Epidermal melanocyte (primary cell): ENCODE results near the gene GAL3ST2.
A peak's percentile ranks its signal among the peaks of the same experiment; 100 is the strongest.
"Not testable (repeated sequence)": the region's sequence is repeated elsewhere in the genome, so short reads cannot be mapped to it uniquely, and the experiment has no call there.

Source experiments
- DNase-seq: peaks from one replicate; pipeline ENCODE4 v3.0.0; 2011; ENCODE audit warnings: low spot score; ENCODE audit not compliant: insufficient read length

GAL3ST2 gene

DNA sequence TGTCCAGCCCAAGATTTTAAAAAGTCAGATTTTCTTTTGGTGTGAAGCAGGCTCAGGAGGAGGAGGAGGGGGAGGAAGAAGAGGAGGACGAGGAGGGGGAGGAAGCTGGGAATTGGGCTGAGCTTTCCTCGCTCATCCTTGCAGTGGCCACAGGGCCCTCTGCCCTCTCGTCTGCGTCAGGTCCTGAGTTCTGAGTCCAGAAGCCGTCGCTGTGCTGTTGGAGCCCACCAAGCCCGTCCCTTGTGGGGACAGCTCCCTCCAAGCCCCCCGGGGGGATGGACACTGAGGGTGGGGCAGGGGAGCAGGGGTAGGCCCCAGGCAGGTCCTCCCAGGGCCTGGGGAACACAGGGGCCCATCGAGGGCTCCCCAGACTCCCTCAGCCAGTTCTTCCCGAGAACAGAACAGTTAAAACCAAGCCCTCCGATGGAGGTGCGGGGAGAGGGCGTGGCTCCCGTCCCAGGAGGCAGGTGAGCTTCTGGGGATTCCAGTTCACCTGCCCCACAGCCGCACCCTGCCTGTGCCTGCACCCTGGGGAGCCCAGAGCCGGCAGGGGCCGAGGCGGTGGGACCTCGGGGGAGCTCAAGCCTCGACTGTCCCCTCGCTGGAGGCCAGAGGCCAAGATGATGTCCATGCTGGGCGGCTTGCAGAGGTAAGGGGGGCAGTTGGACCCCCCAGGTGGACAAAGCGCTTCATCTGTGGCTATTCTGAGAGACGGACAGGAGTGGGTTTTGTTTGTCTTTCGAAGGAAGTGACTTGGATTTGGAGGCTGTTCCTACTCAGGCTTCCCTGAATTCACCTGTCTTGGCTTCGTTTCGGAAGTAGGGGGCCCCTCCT is at the start of gene GAL3ST2:
Gene GAL3ST2, plus strand, starts transcription at position 487 of the 834 bp plus-strand sequence. Its CDS starts 134 bp downstream, at position 621.
- no peak for DNase-seq

DNA sequence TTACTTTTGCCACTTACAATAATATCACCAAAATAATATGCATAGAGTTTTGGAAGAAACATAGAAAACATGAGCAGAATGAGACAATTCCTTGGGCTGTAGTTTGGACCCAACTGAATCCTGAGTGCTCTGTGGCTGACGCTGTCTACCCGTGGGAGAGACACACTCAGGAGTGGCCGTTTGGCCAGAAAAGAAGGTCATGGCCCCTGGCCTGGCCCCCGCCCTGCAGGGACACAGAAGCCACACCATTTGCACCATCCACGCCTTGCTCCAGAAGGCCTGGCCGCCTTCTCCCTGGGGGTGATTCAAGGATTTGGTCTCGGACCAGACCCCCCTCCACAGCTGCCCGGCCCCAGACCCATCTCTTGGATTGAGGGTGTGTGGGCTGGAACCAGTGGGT is 48.6 kb upstream of the GAL3ST2 start:
- DNase-seq = no peak

DNA sequence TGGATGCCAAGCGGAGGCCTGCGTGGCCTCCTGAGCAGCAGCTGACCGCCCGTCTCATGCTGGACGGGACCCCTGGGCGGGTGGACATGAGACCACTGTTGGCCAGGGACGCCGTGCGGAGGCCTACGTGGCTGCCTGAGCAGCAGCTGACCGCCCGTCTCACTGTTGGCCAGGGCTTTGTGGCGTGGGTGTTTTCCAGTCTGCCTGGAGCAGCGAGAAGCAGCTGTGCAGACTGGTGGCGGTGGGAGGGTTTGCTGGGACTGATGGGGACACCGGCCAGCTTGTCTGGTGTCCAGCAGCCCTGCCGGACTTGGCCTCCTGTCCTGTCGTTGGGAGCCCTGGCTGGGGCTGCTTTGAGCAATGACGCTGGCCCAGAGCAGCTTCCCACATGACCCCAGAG is 48.0 kb upstream of the GAL3ST2 start:
- no peak for DNase-seq

DNA sequence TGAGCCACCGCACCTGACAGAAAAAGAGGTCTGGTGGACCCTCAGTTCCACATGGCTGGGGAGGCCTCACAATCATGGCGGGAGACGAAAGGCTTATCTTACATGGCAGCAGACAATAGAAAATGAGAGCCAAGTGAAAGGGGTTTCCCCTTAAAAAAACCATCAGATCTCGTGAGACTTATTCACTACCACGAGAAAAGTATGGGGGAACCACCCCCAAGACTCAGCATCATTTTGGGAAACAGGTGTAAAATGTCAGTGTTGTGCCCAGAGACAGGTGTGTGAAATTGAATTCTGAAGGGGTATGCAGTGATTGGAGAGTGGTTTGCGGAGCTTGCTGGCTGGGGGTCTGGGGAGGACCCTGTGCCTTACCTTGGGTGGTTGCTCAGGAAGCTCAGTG is 46.8 kb upstream of the GAL3ST2 start:
- DNase-seq = no peak

DNA sequence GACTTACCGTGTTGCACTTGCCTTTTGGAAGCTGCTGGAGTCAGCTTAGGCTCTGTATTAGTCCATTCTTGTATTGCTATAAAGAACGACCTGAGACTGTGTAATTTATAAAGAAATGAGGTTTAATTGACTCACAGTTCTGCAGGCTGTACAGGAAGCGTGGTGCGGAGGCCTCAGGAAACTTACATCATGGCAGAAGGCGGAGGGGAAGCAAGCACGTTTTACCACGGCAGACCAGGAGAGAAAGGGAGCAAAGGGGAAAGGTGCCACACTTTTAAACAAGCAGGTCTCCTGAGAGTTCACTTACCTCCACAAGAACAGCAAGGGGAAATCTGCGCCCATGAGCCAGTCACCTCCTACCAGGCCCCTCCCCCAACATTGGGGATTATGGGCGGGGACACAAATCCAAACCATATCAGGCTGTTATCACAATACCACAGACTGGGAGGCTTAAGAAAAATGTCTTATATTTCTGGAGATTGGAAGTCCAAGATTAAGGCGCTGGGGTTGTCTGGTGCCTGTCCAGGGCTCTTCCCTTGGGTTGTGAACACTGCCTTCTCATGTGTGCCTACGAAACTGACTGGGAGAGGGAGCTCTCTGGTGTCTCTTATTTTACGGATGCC is 45.8 kb upstream of the GAL3ST2 start:
- no peak for DNase-seq

DNA sequence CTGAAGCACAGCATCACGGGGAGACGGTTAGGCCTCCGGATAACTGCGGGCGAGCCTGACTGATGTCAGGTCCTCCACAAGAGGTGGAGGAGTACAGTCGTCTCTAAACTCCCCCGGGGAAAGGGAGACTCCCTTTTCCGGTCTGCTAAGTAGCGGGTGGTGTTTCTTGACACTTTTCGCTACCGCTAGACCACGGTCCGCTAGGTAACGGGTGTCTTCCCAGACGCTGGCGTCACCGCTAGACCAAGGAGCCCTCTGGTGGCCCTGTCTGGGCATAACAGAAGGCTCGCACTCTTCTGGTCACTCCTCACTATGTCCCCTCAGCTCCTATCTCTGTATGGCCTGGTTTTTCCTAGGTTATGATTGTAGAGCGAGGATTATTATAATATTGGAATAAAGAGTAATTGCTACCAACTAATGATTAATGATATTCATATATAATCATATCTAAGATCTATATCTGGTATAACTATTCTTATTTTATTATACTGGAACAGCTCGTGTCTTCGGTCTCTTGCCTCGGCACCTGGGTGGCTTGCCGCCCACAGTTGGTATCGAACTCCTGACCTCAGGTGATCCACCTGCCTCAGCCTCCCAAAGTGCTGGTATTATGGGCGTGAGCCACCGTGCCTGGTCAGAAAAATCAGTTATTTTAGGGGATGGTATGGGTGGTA is 44.0 kb upstream of the GAL3ST2 start:
- peak; percentile 11 for DNase-seq

DNA sequence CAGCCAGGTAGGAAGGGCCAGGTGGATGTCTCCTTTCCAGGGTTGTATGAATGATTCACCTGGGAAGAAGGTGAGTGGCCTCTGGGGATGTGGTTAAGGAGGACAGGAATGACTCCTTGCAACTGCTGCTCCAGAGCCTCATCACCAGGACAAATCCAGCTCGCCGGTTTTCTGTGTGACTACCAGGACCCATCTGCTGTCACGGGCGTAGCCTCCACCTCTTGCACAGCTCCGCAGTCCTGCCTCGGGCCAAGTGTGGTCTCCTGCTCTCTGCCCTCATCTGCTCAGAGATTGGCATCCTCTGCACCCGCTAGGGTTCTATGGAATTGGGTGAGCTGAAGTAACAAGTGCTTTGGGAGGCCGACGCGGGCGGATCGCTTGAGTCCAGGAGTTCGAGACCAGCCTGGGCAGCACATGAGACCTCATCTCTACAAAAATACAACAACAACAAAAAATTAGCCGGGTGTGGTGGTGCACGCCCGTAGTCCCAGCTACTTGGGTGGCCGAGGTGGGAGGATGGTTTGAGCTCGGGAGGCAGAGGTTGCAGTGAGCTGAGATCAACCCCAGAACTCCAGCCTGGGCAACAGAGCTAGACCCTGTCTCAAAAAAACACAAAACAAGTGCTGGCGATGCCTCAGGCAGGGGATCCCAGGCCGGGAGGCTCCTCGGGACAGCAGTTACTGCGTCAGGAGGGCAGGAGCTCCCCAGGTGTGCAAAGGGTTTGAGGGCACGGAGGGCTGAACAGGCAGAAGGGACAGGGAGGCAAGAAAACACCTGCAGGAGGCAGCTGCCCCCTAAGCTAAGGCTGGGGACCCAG is 43.0 kb upstream of the GAL3ST2 start:
- DNase-seq = peak; percentile 11

DNA sequence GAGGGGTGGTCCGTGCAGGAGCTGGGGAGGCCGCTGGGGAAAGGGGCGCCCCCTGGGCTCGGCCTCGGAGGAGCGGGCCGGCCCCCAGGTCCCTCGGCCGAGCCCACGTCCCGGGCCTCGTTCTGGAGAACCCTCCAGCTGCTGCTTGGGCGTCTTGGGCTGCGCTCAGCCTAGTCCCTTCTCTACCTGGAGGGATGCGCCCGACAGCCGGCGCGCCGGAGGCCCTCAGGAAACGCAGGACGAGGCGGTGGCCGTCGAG is 42.5 kb upstream of the GAL3ST2 start:
- DNase-seq = no peak

DNA sequence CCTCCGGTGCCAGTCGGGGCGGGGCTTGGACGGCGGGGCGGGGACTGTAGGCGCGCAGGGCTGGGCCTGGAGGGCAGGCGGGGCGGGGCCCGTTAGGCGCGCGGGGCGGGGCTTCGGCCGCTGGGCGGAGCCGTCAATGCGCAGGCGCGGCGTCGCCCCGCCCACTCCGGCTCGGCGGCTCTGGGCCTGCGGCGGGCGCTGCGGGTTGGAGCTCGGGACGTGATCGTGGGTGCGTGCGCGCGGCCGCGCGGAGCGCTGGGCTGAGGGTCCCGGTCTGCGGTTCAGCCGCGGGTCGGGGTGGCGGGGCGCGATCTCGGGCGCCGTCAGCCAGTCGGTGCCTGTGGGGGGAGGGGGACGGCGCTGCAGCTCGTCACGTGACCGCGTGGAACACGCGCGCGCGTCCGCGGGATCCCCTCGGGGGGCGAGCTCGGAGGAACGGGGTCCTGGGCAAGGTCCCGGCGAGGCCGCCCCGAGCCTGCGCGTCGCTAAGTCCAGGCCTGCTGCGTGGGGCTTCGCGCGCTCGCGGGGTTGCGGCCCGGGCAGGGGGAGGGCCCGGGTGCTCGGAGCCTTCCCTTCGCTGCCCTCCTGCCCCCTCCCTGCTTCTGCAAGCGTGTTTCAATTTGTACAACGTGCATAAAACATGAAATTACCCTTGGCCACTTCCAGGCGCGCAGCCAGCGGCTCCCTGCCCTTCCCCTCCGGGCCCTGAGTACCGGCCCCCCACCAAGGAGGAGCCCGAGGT is 42.0 kb upstream of the GAL3ST2 start, which contains the start of gene D2HGDH:
Gene D2HGDH, plus strand, starts transcription at position 164 of the 742 bp plus-strand sequence. CDS start 595 bp downstream, outside the sequence.
- peak; percentile 79 for DNase-seq

DNA sequence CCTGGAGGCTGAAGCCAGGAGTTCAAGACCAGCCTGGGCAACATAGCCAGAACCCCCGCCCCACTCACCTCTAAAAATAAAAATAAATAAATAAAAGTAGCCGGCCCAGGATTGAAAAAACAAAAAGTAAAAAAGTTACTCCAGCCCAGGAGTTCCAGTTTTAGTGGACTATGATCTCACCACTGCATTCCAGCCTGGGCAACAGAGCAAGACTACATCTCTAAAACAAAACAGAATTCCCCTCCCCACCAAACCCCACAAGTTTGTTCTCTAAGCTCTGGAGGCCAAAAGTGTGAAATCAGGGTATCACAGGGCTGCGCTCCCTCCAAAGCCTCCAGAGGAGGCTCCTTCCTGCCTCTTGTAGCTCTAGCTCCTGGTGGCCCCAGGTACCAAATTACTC is 40.5 kb upstream of the GAL3ST2 start:
- no peak for DNase-seq

DNA sequence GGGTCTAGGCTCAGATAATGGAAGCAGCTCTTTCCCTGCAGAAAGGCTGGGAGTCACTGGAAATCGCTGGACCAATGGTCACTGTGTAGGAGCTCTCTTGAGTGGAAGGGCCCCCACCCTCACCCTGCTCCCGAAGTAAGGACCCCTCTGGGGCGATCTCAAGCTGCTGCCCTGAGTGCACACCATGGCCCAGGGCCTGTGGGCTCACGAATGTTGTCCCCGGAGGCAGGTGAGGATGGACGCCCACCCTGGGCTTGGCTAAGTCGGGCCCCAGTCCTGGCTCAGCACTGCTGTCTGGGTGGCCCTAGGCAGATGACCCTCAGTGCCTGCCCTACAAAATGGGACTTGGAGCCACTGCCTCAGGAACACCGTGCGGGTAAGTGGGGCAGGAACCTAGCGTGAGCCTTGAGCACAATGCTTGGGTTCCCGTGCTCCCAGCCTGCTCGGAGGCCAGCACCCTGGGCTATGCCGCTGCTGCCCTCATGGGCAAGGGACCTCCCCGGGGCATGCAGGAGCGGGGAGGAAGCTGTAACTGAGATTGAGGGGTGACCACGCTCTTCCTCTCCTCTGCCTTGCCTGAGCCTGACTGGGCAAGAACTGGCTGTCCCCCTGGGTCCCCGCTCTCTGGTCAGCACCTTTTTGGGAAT is 38.5 kb upstream of the GAL3ST2 start:
- no peak for DNase-seq

DNA sequence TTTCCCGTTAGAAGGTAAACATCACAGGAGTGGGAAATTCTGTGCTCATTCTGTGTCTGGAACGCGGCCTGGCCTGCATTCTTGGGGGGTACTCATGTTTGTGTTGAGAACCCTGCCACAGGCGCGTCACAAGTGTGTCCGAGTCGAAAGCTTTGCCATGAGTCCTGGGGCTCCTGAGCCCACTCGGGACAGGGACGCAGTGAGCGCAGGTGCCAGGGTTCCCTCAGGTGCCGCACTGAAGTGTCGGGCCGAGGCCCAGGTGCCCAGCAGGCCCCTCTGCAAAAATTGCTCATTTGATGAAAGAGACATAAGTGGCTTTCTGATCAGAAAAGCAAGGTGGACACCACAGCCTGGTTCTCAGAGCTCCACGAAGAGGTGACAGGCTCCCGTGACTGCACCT is 37.4 kb upstream of the GAL3ST2 start:
- DNase-seq = no peak

DNA sequence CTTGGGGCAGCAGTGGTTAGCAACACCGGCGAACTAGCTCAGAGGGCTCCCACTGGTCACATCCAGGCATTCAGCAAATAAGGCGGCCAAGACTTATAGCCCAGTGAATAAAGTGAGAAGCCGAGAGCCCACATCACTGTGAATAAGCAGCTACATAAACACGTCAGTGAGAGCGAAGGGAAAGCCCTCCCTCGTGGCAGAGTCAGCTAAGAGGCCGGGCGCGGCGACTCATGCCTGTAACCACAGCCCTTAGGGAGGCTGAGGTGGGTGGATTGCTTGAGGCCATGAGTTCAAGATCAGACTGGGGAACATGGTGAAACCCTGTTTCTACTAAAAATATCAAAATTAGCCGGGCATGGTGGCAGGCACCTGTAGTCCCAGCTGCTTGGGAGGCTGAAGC is 37.0 kb upstream of the GAL3ST2 start:
- DNase-seq = no peak

DNA sequence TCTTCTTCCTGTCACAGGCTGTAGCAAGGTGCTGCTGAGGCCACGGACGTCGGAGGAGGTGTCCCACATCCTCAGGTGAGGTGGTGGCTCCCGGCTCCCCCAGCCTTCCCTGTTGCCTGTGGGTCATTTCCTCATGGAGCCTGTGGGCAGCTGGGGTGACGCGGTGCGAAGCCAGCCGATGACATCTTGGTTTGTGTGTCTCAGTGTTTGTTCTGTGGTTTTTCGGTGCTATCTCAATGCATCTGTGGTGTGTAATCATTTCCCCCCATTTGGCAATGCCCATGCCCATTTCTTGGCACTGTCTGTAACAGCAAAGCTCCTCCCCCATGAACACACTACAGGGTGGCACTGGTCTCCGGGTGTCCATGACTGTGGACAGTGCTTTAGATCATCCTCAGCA is 35.6 kb upstream of the GAL3ST2 start:
- no peak for DNase-seq

DNA sequence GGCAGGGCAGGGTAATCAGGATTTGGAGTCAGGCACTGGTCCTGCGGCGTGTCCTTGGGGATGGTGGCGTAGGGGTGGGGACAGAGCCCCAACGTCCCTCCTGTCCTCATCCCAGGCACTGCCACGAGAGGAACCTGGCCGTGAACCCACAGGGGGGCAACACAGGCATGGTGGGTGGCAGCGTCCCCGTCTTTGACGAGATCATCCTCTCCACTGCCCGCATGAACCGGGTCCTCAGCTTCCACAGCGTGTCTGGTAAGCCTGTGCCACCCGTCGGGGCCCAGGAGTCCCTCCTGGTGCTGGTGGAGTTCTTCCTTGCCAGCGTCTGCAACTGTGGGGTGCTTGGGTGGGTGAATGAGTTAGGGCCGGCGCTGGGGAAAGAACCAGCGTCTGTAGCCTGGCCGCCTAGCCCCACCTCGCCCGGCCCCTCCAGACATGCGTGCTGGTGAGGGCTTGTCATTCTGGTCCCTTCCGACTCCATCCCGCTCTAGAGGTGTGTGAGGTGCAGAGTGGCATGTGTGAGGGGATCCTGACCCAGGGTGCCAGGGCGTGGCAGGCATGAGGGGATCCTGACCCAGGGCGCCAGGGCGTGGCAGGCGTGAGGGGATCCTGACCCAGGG is 34.2 kb upstream of the GAL3ST2 start:
- no peak for DNase-seq

DNA sequence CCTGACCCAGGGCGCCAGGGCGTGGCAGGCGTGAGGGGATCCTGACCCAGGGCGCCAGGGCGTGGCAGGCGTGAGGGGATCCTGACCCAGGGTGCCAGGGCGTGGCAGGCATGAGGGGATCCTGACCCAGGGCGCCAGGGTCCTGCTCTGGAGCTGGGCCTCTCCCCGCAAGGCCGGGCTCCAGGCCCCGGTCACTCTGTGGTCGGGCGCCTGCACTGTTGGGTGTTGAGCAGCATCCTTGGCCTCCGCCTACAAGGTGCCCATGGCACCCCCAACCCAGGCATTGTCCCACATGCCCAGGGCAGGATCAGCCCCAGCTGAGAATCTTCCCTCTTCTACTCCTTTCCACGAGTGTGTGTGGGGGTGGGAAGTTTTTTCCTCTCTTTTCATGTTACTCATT is 33.6 kb upstream of the GAL3ST2 start:
- DNase-seq = not testable (repeated sequence)

DNA sequence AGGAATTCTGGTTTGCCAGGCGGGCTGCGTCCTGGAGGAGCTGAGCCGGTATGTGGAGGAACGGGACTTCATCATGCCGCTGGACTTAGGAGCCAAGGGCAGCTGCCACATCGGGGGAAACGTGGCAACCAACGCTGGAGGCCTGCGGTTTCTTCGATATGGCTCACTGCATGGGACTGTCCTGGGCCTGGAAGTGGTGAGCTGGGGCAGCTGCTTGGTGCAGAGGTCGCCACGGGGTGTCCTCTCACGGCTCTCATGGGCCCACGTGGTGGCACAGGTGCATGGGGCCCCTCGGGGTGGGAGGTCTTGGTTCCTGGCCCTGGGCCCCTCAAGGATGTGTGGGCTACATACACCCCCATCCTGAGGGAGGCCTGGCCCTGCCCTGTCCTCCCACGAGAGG is 33.0 kb upstream of the GAL3ST2 start:
- no peak for DNase-seq

DNA sequence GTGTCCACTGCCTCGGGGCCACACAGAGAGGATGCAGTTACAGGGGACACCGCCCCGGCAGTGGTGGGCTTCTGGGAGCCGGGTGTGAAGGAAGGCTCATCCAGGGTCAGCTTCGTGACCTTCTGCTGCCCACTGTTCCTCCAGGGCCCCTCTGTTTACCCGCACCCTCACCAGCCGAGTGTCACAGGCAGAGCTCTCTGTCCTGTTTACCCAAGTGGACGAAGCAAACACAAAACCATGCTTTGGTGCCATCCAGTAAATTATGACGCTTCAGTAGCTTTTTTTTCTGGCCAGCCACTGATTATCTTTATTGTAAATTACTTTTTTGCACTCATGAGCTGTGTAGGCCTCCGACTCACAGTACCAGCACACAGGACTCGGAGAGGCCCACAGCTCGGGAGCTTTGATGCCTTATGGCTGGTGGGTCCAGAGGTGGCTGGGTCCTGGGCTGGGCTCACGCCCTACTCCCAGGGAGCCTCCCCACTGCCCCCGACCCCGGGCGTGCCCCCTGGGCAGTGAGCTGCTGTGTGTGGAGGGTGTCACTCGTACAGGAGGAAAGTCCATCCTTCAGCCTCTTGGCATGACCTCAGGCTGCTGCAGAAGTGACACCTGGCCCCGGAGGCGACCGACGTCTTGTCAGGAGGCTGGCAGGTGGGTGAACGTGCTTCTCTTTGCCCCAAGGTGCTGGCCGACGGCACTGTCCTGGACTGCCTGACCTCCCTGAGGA is 32.4 kb upstream of the GAL3ST2 start:
- DNase-seq = no peak

DNA sequence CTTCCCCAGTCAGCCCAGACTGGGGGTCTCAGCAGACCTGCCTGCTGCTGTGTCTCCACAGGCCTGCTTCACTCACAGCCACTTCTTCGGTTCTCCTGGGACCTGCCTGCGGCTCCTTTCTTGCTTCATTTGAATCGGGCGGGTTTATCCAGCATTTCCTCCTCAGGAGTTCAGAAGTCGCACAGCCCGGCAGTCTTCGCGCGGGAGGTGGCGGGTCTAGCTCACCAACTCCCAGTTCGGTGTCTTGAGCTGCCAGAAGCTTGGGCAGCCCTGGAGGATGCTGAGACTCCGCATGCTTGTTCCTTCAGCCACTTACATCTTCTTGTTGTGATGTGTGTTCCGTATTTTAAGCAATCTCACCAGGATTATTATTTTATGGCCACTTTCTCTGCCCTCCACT is 31.3 kb upstream of the GAL3ST2 start:
- no peak for DNase-seq
